H1 (cell line): ENCODE measurements around the gene CHN2. TPM values are rescaled to one million over a fixed set of nuclear protein-coding genes. Genes with fewer than 3 reads are reported as not detected.

Experiments
- KDM4A ChIP-seq: IDR thresholded peaks from one replicate; pipeline ENCODE4 v1.7.1; 2012; ENCODE audit warnings: low read depth, mild to moderate bottlenecking, moderate library complexity, low read length, inconsistent platforms; ENCODE audit not compliant: severe bottlenecking
- SIN3A ChIP-seq, 2 experiments: IDR thresholded peaks in 1 of 2; conservative IDR thresholded peaks in 1 of 2; 2 replicates each; pipeline ENCODE4 v1.6.1; 2011 to 2012; ENCODE audit warnings: low read length in 2 of 2, improper control_type of control experiment in 1 of 2, low read depth in 1 of 2, mild to moderate bottlenecking in 1 of 2
- polyA plus RNA-seq, 7 experiments: library from polyadenylated mRNA; depleted of rRNA in 3 of 7; stranded (reverse) in 5 of 7; unstranded in 2 of 7; fragments of >200 nt in 5 of 7; fragments of 200-250 nt in 2 of 7; gene quantifications; 1 replicate in 5 of 7; 2 replicates in 1 of 7; 4 replicates in 1 of 7; pipeline versions ENCODE4 v1.2.1 to v1.2.3, GENCODE V29; 2011 to 2013; ENCODE audit warnings: missing spikeins in 2 of 7, mixed read lengths in 2 of 7
- total RNA-seq: library from RNA; stranded (reverse); fragmentation: NEBNext Ultra II Directional; extraction: Animal tissue kit (Norgen Biotek cat#: 25700); gene quantifications from 2 replicates; pipeline ENCODE4 v1.2.1, GENCODE V29; 2021

Gene CHN2
- total and polyA plus RNA-seq, 2 of the 8 experiments (the other 6 are each of a cell fraction or from before 2014, with no cell fraction given), result 2.9 to 4.8 TPM

GRCh38 chr7:29194594-29195427, at the start of gene CHN2 (continued):
- TF ChIP-seq SIN3A (conservative IDR thresholded peaks at IDR 0.05 in 1 of 2, IDR thresholded peaks at IDR 0.05 in 1 of 2; ENCODE audit: low read depth in 1 of 2, low read length in 2 of 2), result 0 out of 4 replicates have a peak, but pooled peaks of 1 of the 2 experiments have one; percentile 24
- TF ChIP-seq KDM4A, result peak; percentile 84
